Keratinocyte (primary cell): Measurements from ENCODE around the gene CBARP. TPM values are rescaled to one million over a fixed set of nuclear protein-coding genes. Genes with fewer than 3 reads are reported as not detected.

Experiments
- DNase-seq: peaks from one replicate; pipeline ENCODE4 v3.0.0-alpha.2; 2011; ENCODE audit warnings: low read depth, missing footprints, low spot score
- FAIRE-seq: peaks from 2 replicates; lab custom pipeline; 2011; peaks lifted over from hg19 to GRCh38; lab: Jason Lieb, UNC
- H2AFZ ChIP-seq: 2 replicates; pipeline ENCODE4 v1.6.0; 2012; ENCODE audit warnings: low read length, control low read depth, inconsistent platforms; ENCODE audit not compliant: control insufficient read depth
- H3K27ac ChIP-seq: 2 replicates; pipeline ENCODE4 v1.5.1; 2011; ENCODE audit warnings: low read length; ENCODE audit not compliant: control insufficient read depth, insufficient read depth
- H3K27me3 ChIP-seq: 3 replicates; pipeline ENCODE4 v1.6.0; 2011; ENCODE audit warnings: low read length; ENCODE audit not compliant: control insufficient read depth, insufficient read depth; ENCODE audit errors: extremely low read depth
- H3K36me3 ChIP-seq, 2 experiments: 2 replicates in 1 of 2; 3 replicates in 1 of 2; pipeline ENCODE4 v1.5.1; 2011; ENCODE audit warnings: low read length in 2 of 2, mild to moderate bottlenecking in 1 of 2; ENCODE audit not compliant: control insufficient read depth in 2 of 2, insufficient read depth in 2 of 2; ENCODE audit errors: extremely low read depth in 1 of 2
- H3K4me1 ChIP-seq: 3 replicates; pipeline ENCODE4 v1.5.1; 2011; ENCODE audit warnings: low read length; ENCODE audit not compliant: control insufficient read depth, insufficient read depth; ENCODE audit errors: extremely low read depth
- H3K4me2 ChIP-seq: 3 replicates; pipeline ENCODE4 v1.6.0; 2011; ENCODE audit warnings: low read depth, low read length; ENCODE audit not compliant: control insufficient read depth, insufficient read depth; ENCODE audit errors: extremely low read depth
- H3K4me3 ChIP-seq, 3 experiments: fragments of 200-600 bp in 1 of 3; sonication (generic) in 1 of 3; 2 replicates in 2 of 3; 3 replicates in 1 of 3; pipeline ENCODE4 v1.5.1; 2011 to 2016; ENCODE audit warnings: low read length in 3 of 3, mild to moderate bottlenecking in 3 of 3, control low read depth in 2 of 3, inconsistent platforms in 1 of 3, low read depth in 1 of 3, mixed read lengths in 1 of 3, mixed run types in 1 of 3, moderate library complexity in 1 of 3; ENCODE audit not compliant: control insufficient read depth in 2 of 3, insufficient read depth in 2 of 3; ENCODE audit errors: extremely low read depth in 1 of 3
- H3K79me2 ChIP-seq: 2 replicates; pipeline ENCODE4 v1.6.0; 2012; ENCODE audit warnings: low read length; ENCODE audit not compliant: control insufficient read depth, insufficient read depth
- H3K9ac ChIP-seq: 3 replicates; pipeline ENCODE4 v1.6.0; 2011; ENCODE audit warnings: low read length; ENCODE audit not compliant: control insufficient read depth, insufficient read depth; ENCODE audit errors: extremely low read depth
- H3K9me1 ChIP-seq: 3 replicates; pipeline ENCODE4 v1.6.0; 2011; ENCODE audit warnings: low read length; ENCODE audit not compliant: control insufficient read depth, insufficient read depth; ENCODE audit errors: extremely low read depth
- H3K9me3 ChIP-seq: 2 replicates; pipeline ENCODE4 v1.5.1; 2012; ENCODE audit warnings: low read depth, low read length; ENCODE audit not compliant: control insufficient read depth
- H4K20me1 ChIP-seq: 3 replicates; pipeline ENCODE4 v1.6.0; 2011; ENCODE audit warnings: low read length; ENCODE audit not compliant: control insufficient read depth, insufficient read depth; ENCODE audit errors: extremely low read depth
- EZH2 ChIP-seq: IDR thresholded peaks from one replicate; pipeline ENCODE4 v1.6.1; 2012; ENCODE audit warnings: inconsistent platforms, mild to moderate bottlenecking, low read length, moderate library complexity
- dilution Hi-C: fragments of 300-500 bp; cut with MboI; formaldehyde crosslinking; loops from one replicate; pipeline ENCODE4 v1.7.0; 2020; ENCODE audit warnings: low sequenced_read_pairs; ENCODE audit not compliant: extremely low pct_ligation_motif_present
- polyA plus RNA-seq, 5 experiments: library from polyadenylated mRNA; depleted of rRNA in 3 of 5; stranded (reverse) in 3 of 5; stranded (forward) in 1 of 5; unstranded in 1 of 5; fragments of >200 nt; gene quantifications; 1 replicate in 1 of 5; 2 replicates in 3 of 5; 3 replicates in 1 of 5; pipeline versions ENCODE4 v1.2.1 to v1.2.3, GENCODE V29; 2011 to 2012; ENCODE audit warnings: missing spikeins in 2 of 5, low read depth in 1 of 5, low replicate concordance in 1 of 5
- TF ChIP-seq, protein P1 (sequence below), 3 experiments: IDR thresholded peaks in 1 of 3; conservative IDR thresholded peaks in 1 of 3; optimal IDR thresholded peaks in 1 of 3; 2 replicates in 2 of 3; 3 replicates in 1 of 3; pipeline versions ENCODE3 to v1.5.1; 2011; ENCODE audit warnings: low read length in 3 of 3, mild to moderate bottlenecking in 3 of 3, moderate library complexity in 2 of 3, control low read depth in 1 of 3, inconsistent platforms in 1 of 3; ENCODE audit not compliant: insufficient read depth in 2 of 3; ENCODE audit errors: extremely low read depth in 1 of 3

CBARP gene
- polyA plus RNA-seq, 1 donor (not counting 4 experiments of a cell fraction or from before 2014, with no cell fraction given): 0.93 TPM

DNA sequence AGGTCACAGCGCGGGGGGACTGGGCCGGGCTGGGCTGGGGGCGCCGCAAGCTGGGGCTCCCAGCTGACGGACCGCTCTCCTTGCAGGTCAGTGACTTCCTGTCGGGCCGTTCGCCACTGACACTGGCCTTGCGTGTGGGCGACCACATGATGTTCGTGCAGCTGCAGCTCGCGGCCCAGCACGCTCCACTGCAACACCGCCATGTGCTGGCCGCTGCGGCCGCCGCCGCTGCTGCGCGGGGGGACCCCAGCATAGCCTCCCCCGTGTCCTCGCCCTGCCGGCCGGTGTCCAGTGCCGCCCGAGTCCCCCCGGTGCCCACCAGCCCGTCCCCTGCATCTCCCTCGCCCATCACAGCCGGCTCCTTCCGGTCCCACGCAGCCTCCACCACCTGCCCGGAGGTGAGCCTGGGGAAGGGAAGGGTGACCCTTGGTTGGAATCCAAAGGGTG, 16.3 kb upstream of the CBARP start:
- Histone ChIP-seq H2AFZ (no peak overlapping the region), H3K27ac (no peak overlapping the region), H3K36me3 (peaks cover 28 to 50% of the 10 kb centered on the region in 2 experiments), H3K4me3 (no peak overlapping the region), H3K9me1 (no peaks in the 10 kb centered on the region), H3K79me2 (peaks cover 56% of the 10 kb centered on the region), H3K4me2 (no peak overlapping the region), H3K9ac (no peak overlapping the region), H3K27me3 (no peaks in the 10 kb centered on the region), H3K4me1 (peaks cover 27% of the 10 kb centered on the region), H3K9me3 (no peaks in the 10 kb centered on the region), H4K20me1 (peaks cover 14% of the 10 kb centered on the region)
- no peak for DNase-seq
- TF ChIP-seq, protein P1, sequence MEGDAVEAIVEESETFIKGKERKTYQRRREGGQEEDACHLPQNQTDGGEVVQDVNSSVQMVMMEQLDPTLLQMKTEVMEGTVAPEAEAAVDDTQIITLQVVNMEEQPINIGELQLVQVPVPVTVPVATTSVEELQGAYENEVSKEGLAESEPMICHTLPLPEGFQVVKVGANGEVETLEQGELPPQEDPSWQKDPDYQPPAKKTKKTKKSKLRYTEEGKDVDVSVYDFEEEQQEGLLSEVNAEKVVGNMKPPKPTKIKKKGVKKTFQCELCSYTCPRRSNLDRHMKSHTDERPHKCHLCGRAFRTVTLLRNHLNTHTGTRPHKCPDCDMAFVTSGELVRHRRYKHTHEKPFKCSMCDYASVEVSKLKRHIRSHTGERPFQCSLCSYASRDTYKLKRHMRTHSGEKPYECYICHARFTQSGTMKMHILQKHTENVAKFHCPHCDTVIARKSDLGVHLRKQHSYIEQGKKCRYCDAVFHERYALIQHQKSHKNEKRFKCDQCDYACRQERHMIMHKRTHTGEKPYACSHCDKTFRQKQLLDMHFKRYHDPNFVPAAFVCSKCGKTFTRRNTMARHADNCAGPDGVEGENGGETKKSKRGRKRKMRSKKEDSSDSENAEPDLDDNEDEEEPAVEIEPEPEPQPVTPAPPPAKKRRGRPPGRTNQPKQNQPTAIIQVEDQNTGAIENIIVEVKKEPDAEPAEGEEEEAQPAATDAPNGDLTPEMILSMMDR (optimal IDR thresholded peaks at IDR 0.05 in 1 of 3, IDR thresholded peaks at IDR 0.05 in 1 of 3, conservative IDR thresholded peaks at IDR 0.05 in 1 of 3; ENCODE audit: extremely low read depth in 1 of 3, insufficient read depth in 2 of 3, low read length in 3 of 3): no peak
- no peak for TF ChIP-seq EZH2
- dilution Hi-C loops: no loop called here
- no peak for FAIRE-seq

DNA sequence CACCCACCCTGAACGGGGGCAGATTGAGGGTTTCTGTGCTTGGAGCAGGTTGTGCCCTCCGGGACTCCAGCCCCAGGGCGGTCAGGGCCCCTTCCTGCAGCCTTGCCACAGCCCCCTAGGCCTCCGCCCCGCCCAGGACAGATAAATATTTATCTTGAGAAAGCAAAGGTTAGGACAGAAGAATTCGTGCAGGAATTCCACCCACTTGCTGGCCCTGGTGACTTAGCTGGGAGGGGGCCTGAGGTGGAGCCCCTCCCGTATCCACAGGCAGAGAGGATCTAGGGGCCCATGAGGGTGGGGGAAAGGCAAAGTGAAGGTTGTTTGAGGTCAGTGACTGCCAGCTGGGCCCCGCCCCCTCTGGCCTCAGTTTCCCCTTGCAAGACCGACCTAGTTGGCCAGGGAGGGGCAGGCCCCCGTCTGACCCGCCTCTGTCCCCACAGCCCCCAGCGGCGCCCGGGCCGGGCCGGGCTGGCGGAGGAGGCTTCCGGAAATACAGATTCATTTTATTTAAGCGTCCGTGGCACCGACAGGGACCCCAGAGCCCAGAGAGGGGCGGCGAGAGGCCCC, 15.8 kb upstream of the CBARP start:
- DNase-seq (no peak), FAIRE-seq (no peak)
- Histone ChIP-seq H3K36me3 (peaks cover 28 to 48% of the 10 kb centered on the region in 2 experiments), H3K9ac (peak overlapping the region; percentile 64), H3K4me3 (peak overlapping the region; percentile 51 to 87 (median 57)), H3K4me1 (peaks cover 22% of the 10 kb centered on the region), H3K4me2 (peak overlapping the region; percentile 73), H2AFZ (no peak overlapping the region), H3K9me3 (no peaks in the 10 kb centered on the region), H3K9me1 (no peaks in the 10 kb centered on the region), H4K20me1 (peaks cover 14% of the 10 kb centered on the region), H3K27ac (peak overlapping the region; percentile 71), H3K79me2 (peaks cover 56% of the 10 kb centered on the region), H3K27me3 (no peaks in the 10 kb centered on the region)
- TF ChIP-seq EZH2: no peak
- TF ChIP-seq, protein P1 (optimal IDR thresholded peaks at IDR 0.05 in 1 of 3, IDR thresholded peaks at IDR 0.05 in 1 of 3, conservative IDR thresholded peaks at IDR 0.05 in 1 of 3; ENCODE audit: extremely low read depth in 1 of 3, insufficient read depth in 2 of 3, low read length in 3 of 3): no peak
- dilution Hi-C loops: no loop called here
